Activated CD4-positive, alpha-beta T cell treated with anti-CD3 and anti-CD28 coated beads, Interleukin-2, amount 50 U/mL, for 48 hours (primary cell): ENCODE data around the gene PASK.
A peak's percentile ranks its signal among the peaks of the same experiment; 100 is the strongest.

ENCODE experiments used
- DNase-seq, 2 experiments: peaks; one replicate each; pipeline ENCODE4 v3.0.0-alpha.2; 2020

Gene PASK

DNA sequence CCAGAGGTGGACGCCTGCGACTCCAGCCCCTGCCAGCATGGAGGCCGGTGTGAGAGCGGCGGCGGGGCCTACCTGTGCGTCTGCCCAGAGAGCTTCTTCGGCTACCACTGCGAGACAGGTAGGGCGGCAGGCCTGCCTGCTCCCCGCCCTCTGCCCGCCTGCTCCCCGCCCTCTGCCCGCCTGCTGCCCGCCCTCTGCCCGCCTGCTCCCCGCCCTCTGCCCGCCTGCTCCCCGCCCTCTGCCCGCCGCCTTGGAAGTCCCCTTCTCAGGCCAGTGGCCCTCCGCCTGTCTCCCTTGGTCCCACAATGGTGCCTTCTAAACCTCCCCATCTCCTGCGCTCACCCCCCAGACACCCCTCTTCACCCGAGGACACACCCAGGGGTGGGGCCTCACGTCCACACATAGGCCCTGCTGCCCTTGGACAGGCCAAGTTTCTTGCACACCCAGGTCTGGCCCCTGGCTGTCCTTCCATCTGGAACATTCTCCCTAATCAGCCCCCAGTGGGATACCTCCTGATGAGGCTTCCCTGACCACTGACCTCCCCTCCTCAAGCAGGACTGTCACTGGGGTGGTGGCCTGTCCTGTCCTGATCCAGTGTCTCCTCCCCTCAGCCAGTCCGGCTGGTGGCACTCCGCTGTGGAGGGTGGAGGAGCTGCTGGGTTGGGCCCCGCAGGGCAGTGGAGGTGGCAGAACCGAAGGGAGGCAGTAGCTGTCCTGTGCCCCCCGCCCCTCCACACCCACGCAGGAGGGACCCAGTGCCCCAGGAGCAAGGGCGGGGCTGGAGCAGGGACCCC is 85.1 kb downstream of the PASK start:
- DNase-seq, result peak; percentile 49 to 60

DNA sequence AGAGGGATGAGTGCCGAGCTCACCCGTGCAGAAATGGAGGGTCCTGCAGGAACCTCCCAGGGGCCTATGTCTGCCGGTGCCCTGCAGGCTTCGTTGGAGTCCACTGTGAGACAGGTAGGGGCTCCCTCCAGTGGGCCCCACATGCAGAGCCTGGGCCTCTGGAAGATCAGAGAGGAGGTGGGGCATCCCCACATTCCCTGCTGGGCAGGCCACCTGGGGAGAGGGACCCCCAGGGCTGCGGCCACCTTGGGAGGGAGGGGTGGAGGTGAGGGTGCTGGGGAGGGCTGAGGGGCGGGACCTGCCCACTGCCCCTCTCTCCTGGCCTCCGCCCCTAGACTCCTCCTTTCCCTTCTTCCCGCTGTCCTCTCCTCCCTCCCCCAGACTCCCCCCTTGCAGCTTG is 85.7 kb downstream of the PASK start:
- DNase-seq, result no peak

DNA sequence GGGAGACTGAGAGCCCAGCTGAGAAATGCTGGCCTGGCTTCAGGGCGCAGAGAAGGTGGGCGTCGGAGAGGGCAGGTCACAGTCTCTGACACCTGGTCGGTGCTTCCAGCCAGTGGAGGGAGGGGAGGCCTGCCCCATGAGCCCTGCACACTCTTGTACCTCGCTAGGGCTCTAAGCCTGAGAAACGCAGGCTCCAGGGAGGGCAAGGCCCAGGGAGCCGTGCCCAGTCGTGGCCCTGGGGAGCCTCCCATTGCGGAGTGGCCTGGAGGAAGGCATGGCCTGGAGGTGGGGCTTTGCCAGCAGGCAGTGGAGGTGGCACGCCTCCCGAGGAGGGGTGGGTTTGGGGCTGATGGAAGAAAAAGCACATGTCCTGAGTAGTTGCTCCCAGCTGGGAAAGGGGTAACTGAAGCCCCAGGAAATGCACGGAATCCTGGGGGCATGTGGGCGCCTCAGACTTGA is 86.2 kb downstream of the PASK start:
- DNase-seq, result no peak

DNA sequence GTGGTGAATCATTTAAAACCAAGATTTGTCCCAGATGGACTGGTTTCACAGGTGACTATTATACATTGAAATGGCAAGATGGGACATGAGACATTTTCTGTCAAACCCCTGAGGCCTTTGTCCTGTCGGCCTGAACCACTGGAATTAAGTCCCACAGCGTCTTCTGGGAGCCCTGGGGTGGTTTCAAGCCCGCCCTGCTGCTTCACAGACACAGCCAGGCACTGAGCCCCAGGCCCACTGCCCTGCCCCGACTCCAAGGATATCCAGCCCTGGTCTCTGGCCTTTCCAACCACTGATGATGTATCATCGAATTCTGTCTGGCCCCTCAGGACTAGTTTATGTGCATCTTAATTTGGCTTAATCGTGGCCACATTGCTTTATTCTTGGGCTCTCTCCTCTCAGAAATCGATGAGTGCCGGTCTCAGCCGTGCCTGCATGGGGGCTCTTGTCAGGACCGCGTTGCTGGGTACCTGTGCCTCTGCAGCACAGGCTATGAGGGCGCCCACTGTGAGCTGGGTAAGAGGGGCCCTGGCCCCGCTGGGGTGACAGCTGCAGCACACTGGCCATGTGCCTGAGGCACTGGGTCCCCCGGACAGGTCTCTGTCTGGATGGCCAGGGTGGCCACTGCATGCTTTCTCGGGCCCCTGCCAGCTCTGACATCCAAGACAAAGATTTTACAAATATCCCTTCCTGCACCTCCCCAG is 86.7 kb downstream of the PASK start:
- no peak for DNase-seq

DNA sequence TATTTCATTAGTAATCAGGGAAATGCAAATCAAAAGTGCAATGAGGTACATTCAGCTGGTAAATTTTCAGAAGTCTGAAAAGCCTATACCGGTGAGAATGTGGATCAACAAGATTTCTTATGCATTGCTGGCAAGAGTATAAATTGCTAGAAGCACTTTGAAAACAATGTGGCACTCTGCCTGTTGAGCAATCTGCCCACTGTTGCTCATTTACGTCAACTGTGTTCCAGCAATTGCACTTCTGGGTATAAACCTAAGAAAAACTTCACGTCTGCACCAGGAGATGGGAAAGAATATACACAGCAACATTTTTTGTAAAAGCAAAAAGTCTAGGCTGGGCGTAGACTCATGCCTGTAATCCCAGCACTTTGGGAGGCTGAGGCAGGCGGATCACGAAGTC is 88.0 kb downstream of the PASK start:
- no peak for DNase-seq
